Right cardiac atrium (tissue), 5 donors: ENCODE data around the gene TALDO1. TPM values are rescaled to one million over a fixed set of nuclear protein-coding genes. Genes with fewer than 3 reads are reported as not detected.

Source experiments
- ATAC-seq, 2 donors: fragments of 200-7000 bp; cut with Tn5 transposase; one replicate each; pipeline versions ENCODE4 v1.8.0 to v1.9.1; 2020; ENCODE audit warnings: moderate library complexity in 2 of 2, mild to moderate bottlenecking in 1 of 2
- DNase-seq, 3 donors: peaks; one replicate each; pipeline ENCODE4 v3.0.0-alpha.2; 2020
- H3K27ac ChIP-seq: one replicate; pipeline ENCODE4 v1.5.1; 2013; ENCODE audit warnings: mild to moderate bottlenecking, low read length, control low read depth, moderate library complexity
- H3K27me3 ChIP-seq: one replicate; pipeline ENCODE4 v1.6.1; 2013; ENCODE audit not compliant: control insufficient read depth, insufficient read depth
- H3K4me1 ChIP-seq: one replicate; pipeline ENCODE4 v1.6.1; 2013; ENCODE audit warnings: low read length; ENCODE audit not compliant: control insufficient read depth, insufficient read depth
- H3K4me3 ChIP-seq: one replicate; pipeline ENCODE4 v1.5.1; 2013; ENCODE audit warnings: low read length, control low read depth
- H3K9me3 ChIP-seq: one replicate; pipeline ENCODE4 v1.6.1; 2013; ENCODE audit warnings: low read length; ENCODE audit not compliant: control insufficient read depth
- WGBS: extraction: QIAGEN DNeasy Blood & Tissue Kit; methylation state at CpG from one replicate; pipeline ENCODE4 v1.1.7; 2013; 5-methylcytosine and 5-hydroxymethylcytosine counted together
- intact Hi-C, 4 donors: fragments of 100-400 bp; cut with DNase I; formaldehyde crosslinking; loops; one replicate each; pipeline versions ENCODE4 v1.11.0 to v1.14.0; 2022 to 2023
- polyA plus RNA-seq: library from polyadenylated mRNA; stranded (reverse); fragments of 200-250 nt; gene quantifications from one replicate; pipeline ENCODE4 v1.2.3, GENCODE V29; 2013
- total RNA-seq, 4 donors: library from RNA; stranded (reverse); fragmentation: NEBNext Ultra II Directional; extraction: Animal tissue kit (Norgen Biotek cat#: 25700); gene quantifications; one replicate each; pipeline ENCODE4 v1.2.1, GENCODE V29; 2021
- donor health status: healthy with polysubstance abuse.
- donor health status: DM: no; HTN: yes; CAD: no.
- donor health status: DM: no; HTN: no; CAD: no.
- donor health status: DM: no; HTN: yes; CAD: no; lungs with severe emphysema.
- donor health status: DM: yes; HTN: yes; CAD: no.

TALDO1 gene
- total and polyA plus RNA-seq, 5 donors = 82.3 to 99.9 (median 94.7) TPM

- peak in 2 of 3 donors; percentile 59 to 62 for DNase-seq
- no peaks in the 10 kb centered on the region for H3K9me3 ChIP-seq
- H3K4me3 ChIP-seq = no peak overlapping the region
- no peaks in the 10 kb centered on the region for H3K27me3 ChIP-seq
- H3K27ac ChIP-seq = no peak overlapping the region
- intact Hi-C loops = no loop called here
- ATAC-seq = no peak
- WGBS = 93% methylated on average over 49 of the region's 49 CpGs
- peaks cover 5% of the 10 kb centered on the region for H3K4me1 ChIP-seq
Observed at GRCh38 chr11:791658-792534, 44.6 kb downstream of the TALDO1 start.

GRCh38 chr11:792535-792821 lies 45.2 kb downstream of the TALDO1 start:
- peaks cover 6% of the 10 kb centered on the region for H3K4me1 ChIP-seq

GRCh38 chr11:792873-793272 lies 45.6 kb downstream of the TALDO1 start:
- intact Hi-C loops = no loop called here
- H3K9me3 ChIP-seq = no peaks in the 10 kb centered on the region
- 95% methylated on average over 13 of the region's 13 CpGs for WGBS
- H3K4me3 ChIP-seq = no peak overlapping the region
- no peaks in the 10 kb centered on the region for H3K27me3 ChIP-seq
- peaks cover 6% of the 10 kb centered on the region for H3K4me1 ChIP-seq
- no peak for ATAC-seq
- H3K27ac ChIP-seq = no peak overlapping the region
- DNase-seq = no peak

More at GRCh38 chr11:792535-792821, 45.2 kb downstream of the TALDO1 start:
- ATAC-seq (no peak), DNase-seq (peak in 1 of 3 donors; percentile 63)
- H3K9me3 ChIP-seq = no peaks in the 10 kb centered on the region
- H3K4me3 ChIP-seq = no peak overlapping the region
- no peaks in the 10 kb centered on the region for H3K27me3 ChIP-seq
- intact Hi-C loops = no loop called here
- H3K27ac ChIP-seq = no peak overlapping the region
- WGBS = 89% methylated on average over 15 of the region's 15 CpGs

- no peak for DNase-seq
- H3K27me3 ChIP-seq = no peaks in the 10 kb centered on the region
- no peak overlapping the region for H3K4me3 ChIP-seq
- no peaks in the 10 kb centered on the region for H3K9me3 ChIP-seq
- H3K27ac ChIP-seq = no peak overlapping the region
- peaks cover 6% of the 10 kb centered on the region for H3K4me1 ChIP-seq
- 85% methylated on average over 7 of the region's 7 CpGs for WGBS
- intact Hi-C loops = no loop called here
- ATAC-seq = no peak
Observed at GRCh38 chr11:793556-793955, 46.3 kb downstream of the TALDO1 start.

GRCh38 chr11:794013-794765 lies 46.9 kb downstream of the TALDO1 start:
- H3K27me3 ChIP-seq = no peaks in the 10 kb centered on the region
- no peaks in the 10 kb centered on the region for H3K9me3 ChIP-seq
- no peak for ATAC-seq
- H3K27ac ChIP-seq = no peak overlapping the region
- 89% methylated on average over 31 of the region's 31 CpGs for WGBS
- no peak overlapping the region for H3K4me3 ChIP-seq
- no peak for DNase-seq
- intact Hi-C loops = no loop called here
- H3K4me1 ChIP-seq = peaks cover 6% of the 10 kb centered on the region

- Histone ChIP-seq H3K4me3 (peak overlapping the region; percentile 46), H3K9me3 (no peaks in the 10 kb centered on the region), H3K27me3 (no peaks in the 10 kb centered on the region), H3K4me1 (peaks cover 6% of the 10 kb centered on the region), H3K27ac (no peak overlapping the region)
- intact Hi-C loops = no loop called here
- no peak for ATAC-seq
- DNase-seq = no peak
- 68% methylated on average over 38 of the region's 38 CpGs for WGBS
Observed at GRCh38 chr11:794766-795633, 47.7 kb downstream of the TALDO1 start.

GRCh38 chr11:795634-796564 lies 48.6 kb downstream of the TALDO1 start:
- ATAC-seq (peak; percentile 61 to 63), DNase-seq (peak; percentile 76 to 91 (median 91))
- Histone ChIP-seq H3K27me3 (no peaks in the 10 kb centered on the region), H3K27ac (peak overlapping the region; percentile 33), H3K4me3 (peak overlapping the region; percentile 46), H3K9me3 (no peaks in the 10 kb centered on the region), H3K4me1 (peaks cover 6% of the 10 kb centered on the region)
- intact Hi-C loops = no loop called here
- WGBS = 7% methylated on average over 26 of the region's 26 CpGs

- Histone ChIP-seq H3K4me1 (peaks cover 6% of the 10 kb centered on the region), H3K27ac (peak overlapping the region; percentile 33), H3K9me3 (no peaks in the 10 kb centered on the region), H3K4me3 (peak overlapping the region; percentile 66), H3K27me3 (no peaks in the 10 kb centered on the region)
- DNase-seq (peak in 1 of 3 donors; percentile 71), ATAC-seq (peak in 1 of 2 donors; percentile 0)
- 21% methylated on average over 18 of the region's 18 CpGs for WGBS
- intact Hi-C loops = no loop called here
Observed at GRCh38 chr11:796565-797295, 49.5 kb downstream of the TALDO1 start.

GRCh38 chr11:797296-798092 lies 50.2 kb downstream of the TALDO1 start:
- WGBS = under 1% methylated on average over 57 of the region's 57 CpGs
- Histone ChIP-seq H3K27me3 (no peaks in the 10 kb centered on the region), H3K27ac (peak overlapping the region; percentile 26), H3K4me1 (peaks cover 6% of the 10 kb centered on the region), H3K9me3 (no peaks in the 10 kb centered on the region), H3K4me3 (peak overlapping the region; percentile 66)
- ATAC-seq (peak; percentile 53 to 61), DNase-seq (peak; percentile 75 to 89 (median 87))
- intact Hi-C loops = no loop called here
